ENCODE data around the gene NDFIP2. TPM values are rescaled to one million over a fixed set of nuclear protein-coding genes. Genes with fewer than 3 reads are reported as not detected.
A peak's percentile ranks its signal among the peaks of the same experiment; 100 is the strongest.

Gene NDFIP2
- polyA plus RNA-seq, 1 of the 3 experiments (the other 2 are of a cell fraction) = 21.4 TPM

DNA sequence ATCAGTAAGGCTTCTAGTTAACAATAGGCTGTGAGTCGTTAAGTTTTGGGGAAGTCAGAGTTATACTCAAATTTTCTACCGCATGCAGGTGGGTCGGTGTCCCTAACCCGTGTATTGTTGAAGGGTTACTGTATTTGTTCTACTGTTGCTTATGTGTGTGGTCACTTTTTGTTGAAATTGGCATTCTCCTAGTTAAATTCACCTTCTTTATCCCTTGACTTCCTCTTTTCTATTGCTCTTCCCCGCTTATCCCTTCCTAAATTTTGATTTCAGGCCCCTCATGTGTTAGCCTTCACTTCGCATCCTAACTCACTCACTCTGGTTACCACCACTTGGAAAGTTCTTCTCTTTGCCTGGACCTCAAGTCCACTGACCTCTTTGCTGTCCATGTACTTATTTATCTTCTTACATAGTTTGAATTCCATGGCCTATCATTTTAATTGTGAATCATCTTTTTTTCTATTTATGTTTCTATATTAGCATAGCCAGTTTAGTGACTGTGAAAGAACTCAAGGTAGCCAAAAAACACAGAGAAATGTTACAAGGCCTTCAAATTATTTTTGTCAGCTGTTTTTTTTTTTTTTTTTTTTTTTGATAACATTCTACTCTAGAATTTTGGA, 52.9 kb downstream of the NDFIP2 start:
- Histone ChIP-seq H2AFZ (ENCODE audit: low read depth) (no peak overlapping the region), H3K9me2 (no peaks in the 10 kb centered on the region), H3K27ac (ENCODE audit: low read depth in 2 of 2, low read length in 1 of 2) (0 out of 4 replicates have a peak overlapping the region, but pooled peaks of 1 of the 2 experiments have one; percentile 13), H3K4me2 (no peak overlapping the region), H3K4me3 (ENCODE audit: low read depth in 2 of 2, low read length in 1 of 2) (no peak overlapping the region), H3K27me3 (ENCODE audit: insufficient read depth) (no peaks in the 10 kb centered on the region), H3K4me1 (ENCODE audit: control insufficient read depth in 1 of 2, insufficient read depth in 2 of 2, low read depth in 1 of 2, low read length in 1 of 2) (peaks cover 0 to 6% of the 10 kb centered on the region in 2 experiments; a peak in 2 of 4 replicates), H3K9me3 (no peaks in the 10 kb centered on the region), H3K36me3 (replicated peaks in 1 of 2; ENCODE audit: control insufficient read depth in 1 of 2, insufficient read depth in 2 of 2, low read length in 1 of 2) (peaks cover 20 to 21% of the 10 kb centered on the region in 2 experiments), H3K9ac (no peak overlapping the region), H4K20me1 (ENCODE audit: insufficient read depth) (no peaks in the 10 kb centered on the region), H3K79me2 (ENCODE audit: insufficient read depth) (no peaks in the 10 kb centered on the region), H3F3A (replicated peaks; ENCODE audit: insufficient read depth) (peaks cover 11% of the 10 kb centered on the region)
- TF ChIP-seq RFX5 (IDR thresholded peaks at IDR 0.05; ENCODE audit: low read length) = no peak
- TF ChIP-seq MEF2A (IDR thresholded peaks at IDR 0.05; ENCODE audit: borderline replicate concordance, low read depth) = no peak
- DNase-seq = no peak
- 97% methylated on average over 6 of the region's 6 CpGs for WGBS (ENCODE audit: low lambda C conversion rate)
- CTCF ChIA-PET = interaction anchor here (0.7 to 8.0 kb wide), 3 partner anchors 8 to 110 kb away, joined by 4 to 99 read pairs (median 12); no protein-coding TSS in a partner anchor
- POLR2A ChIA-PET = no interaction called here

DNA sequence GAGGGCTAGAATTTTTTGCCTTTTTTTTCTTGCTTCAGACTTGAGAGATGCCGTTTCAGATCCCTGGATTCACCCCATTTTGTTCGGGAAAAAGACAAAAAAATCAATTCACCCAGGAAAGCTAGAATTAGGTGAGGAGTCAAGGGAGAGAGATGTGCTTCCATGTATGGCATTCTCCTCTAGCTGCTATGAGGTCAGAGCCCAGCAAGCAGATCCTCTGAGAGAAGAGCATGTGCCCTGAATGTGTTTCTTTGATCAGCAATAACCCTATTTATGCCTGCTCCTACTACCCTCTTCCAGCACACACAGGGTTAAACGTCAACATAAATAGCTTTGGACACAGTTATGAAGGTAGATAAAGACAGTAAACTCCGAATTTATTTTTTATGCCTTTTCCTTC, 53.6 kb downstream of the NDFIP2 start:
- Histone ChIP-seq H3K9me3 (no peaks in the 10 kb centered on the region), H3K4me3 (ENCODE audit: low read depth in 2 of 2, low read length in 1 of 2) (no peak overlapping the region), H3K9ac (no peak overlapping the region), H3K36me3 (replicated peaks in 1 of 2; ENCODE audit: control insufficient read depth in 1 of 2, insufficient read depth in 2 of 2, low read length in 1 of 2) (peaks cover 21 to 26% of the 10 kb centered on the region in 2 experiments), H3K27ac (ENCODE audit: low read depth in 2 of 2, low read length in 1 of 2) (no peak overlapping the region), H3K27me3 (ENCODE audit: insufficient read depth) (no peaks in the 10 kb centered on the region), H3K79me2 (ENCODE audit: insufficient read depth) (no peaks in the 10 kb centered on the region), H3K9me2 (no peaks in the 10 kb centered on the region), H4K20me1 (ENCODE audit: insufficient read depth) (no peaks in the 10 kb centered on the region), H2AFZ (ENCODE audit: low read depth) (no peak overlapping the region), H3F3A (replicated peaks; ENCODE audit: insufficient read depth) (peaks cover 10% of the 10 kb centered on the region), H3K4me2 (no peak overlapping the region), H3K4me1 (ENCODE audit: control insufficient read depth in 1 of 2, insufficient read depth in 2 of 2, low read depth in 1 of 2, low read length in 1 of 2) (peaks cover 0 to 6% of the 10 kb centered on the region in 2 experiments; a peak in 2 of 4 replicates)
- POLR2A ChIA-PET = interaction anchor here (1.0 kb wide), 1 partner anchor 53 kb away, joined by 3 read pairs; no protein-coding TSS in a partner anchor
- WGBS (ENCODE audit: low lambda C conversion rate) = 89% methylated on average over 4 of the region's 4 CpGs
- CTCF ChIA-PET = interaction anchor here (8.0 kb wide), 1 partner anchor 111 kb away, joined by 99 read pairs; no protein-coding TSS in a partner anchor
- TF ChIP-seq ELF1 (IDR thresholded peaks at IDR 0.05) (no peak), FOXM1 (IDR thresholded peaks at IDR 0.05; ENCODE audit: low read depth) (no peak), GABPA (IDR thresholded peaks at IDR 0.05; ENCODE audit: low read depth) (no peak), RXRA (IDR thresholded peaks at IDR 0.05; ENCODE audit: borderline replicate concordance, low read depth) (no peak), TEAD4 (IDR thresholded peaks at IDR 0.05; ENCODE audit: borderline replicate concordance, insufficient read depth) (no peak), NRF1 (IDR thresholded peaks at IDR 0.05; ENCODE audit: low read depth, low read length) (no peak), RFX5 (IDR thresholded peaks at IDR 0.05; ENCODE audit: low read length) (no peak), POLR2AphosphoS5 (IDR thresholded peaks at IDR 0.05; ENCODE audit: low read depth, low read length) (no peak)
- TF ChIP-seq, protein P1, sequence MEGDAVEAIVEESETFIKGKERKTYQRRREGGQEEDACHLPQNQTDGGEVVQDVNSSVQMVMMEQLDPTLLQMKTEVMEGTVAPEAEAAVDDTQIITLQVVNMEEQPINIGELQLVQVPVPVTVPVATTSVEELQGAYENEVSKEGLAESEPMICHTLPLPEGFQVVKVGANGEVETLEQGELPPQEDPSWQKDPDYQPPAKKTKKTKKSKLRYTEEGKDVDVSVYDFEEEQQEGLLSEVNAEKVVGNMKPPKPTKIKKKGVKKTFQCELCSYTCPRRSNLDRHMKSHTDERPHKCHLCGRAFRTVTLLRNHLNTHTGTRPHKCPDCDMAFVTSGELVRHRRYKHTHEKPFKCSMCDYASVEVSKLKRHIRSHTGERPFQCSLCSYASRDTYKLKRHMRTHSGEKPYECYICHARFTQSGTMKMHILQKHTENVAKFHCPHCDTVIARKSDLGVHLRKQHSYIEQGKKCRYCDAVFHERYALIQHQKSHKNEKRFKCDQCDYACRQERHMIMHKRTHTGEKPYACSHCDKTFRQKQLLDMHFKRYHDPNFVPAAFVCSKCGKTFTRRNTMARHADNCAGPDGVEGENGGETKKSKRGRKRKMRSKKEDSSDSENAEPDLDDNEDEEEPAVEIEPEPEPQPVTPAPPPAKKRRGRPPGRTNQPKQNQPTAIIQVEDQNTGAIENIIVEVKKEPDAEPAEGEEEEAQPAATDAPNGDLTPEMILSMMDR (IDR thresholded peaks at IDR 0.05) = no peak
- TF ChIP-seq, protein P2, sequence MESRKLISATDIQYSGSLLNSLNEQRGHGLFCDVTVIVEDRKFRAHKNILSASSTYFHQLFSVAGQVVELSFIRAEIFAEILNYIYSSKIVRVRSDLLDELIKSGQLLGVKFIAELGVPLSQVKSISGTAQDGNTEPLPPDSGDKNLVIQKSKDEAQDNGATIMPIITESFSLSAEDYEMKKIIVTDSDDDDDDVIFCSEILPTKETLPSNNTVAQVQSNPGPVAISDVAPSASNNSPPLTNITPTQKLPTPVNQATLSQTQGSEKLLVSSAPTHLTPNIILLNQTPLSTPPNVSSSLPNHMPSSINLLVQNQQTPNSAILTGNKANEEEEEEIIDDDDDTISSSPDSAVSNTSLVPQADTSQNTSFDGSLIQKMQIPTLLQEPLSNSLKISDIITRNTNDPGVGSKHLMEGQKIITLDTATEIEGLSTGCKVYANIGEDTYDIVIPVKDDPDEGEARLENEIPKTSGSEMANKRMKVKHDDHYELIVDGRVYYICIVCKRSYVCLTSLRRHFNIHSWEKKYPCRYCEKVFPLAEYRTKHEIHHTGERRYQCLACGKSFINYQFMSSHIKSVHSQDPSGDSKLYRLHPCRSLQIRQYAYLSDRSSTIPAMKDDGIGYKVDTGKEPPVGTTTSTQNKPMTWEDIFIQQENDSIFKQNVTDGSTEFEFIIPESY (IDR thresholded peaks at IDR 0.05; ENCODE audit: borderline replicate concordance, low read depth) = no peak
- TF ChIP-seq, protein P3, sequence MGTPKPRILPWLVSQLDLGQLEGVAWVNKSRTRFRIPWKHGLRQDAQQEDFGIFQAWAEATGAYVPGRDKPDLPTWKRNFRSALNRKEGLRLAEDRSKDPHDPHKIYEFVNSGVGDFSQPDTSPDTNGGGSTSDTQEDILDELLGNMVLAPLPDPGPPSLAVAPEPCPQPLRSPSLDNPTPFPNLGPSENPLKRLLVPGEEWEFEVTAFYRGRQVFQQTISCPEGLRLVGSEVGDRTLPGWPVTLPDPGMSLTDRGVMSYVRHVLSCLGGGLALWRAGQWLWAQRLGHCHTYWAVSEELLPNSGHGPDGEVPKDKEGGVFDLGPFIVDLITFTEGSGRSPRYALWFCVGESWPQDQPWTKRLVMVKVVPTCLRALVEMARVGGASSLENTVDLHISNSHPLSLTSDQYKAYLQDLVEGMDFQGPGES (IDR thresholded peaks at IDR 0.05; ENCODE audit: low read depth, low read length) = no peak
- DNase-seq = no peak
